ENCODE data around the gene SYT5.
A peak's percentile ranks its signal among the peaks of the same experiment; 100 is the strongest.
"Not testable (repeated sequence)": the region's sequence is repeated elsewhere in the genome, so short reads cannot be mapped to it uniquely, and the experiment has no call there.

Gene SYT5

GRCh38 chr19:55179606-55180484 is at the start of gene SYT5:
Gene SYT5, minus strand, starts transcription at chr19:55180289. Its CDS starts 1,248 bp downstream, at chr19:55179041.
- peak; percentile 73 to 81 for DNase-seq

GRCh38 chr19:55229789-55230182 is 49.7 kb upstream of the SYT5 start:
- no peak for DNase-seq

- DNase-seq = no peak
Observed at GRCh38 chr19:55229145-55229788, 49.2 kb upstream of the SYT5 start.

GRCh38 chr19:55228403-55229031 is 48.4 kb upstream of the SYT5 start, which contains the start of gene TMEM86B:
Gene TMEM86B, minus strand, starts transcription at chr19:55228763. Its CDS starts 22 bp downstream, at chr19:55228741.
- no peak for DNase-seq

- no peak for DNase-seq
Observed at GRCh38 chr19:55228015-55228391, 47.9 kb upstream of the SYT5 start.

GRCh38 chr19:55227241-55228014 is 47.3 kb upstream of the SYT5 start:
- DNase-seq = no peak

- DNase-seq = no peak
Observed at GRCh38 chr19:55226788-55227187, 46.7 kb upstream of the SYT5 start.

GRCh38 chr19:55226273-55226672 is 46.2 kb upstream of the SYT5 start:
- DNase-seq = no peak

GRCh38 chr19:55225415-55225958 is 45.4 kb upstream of the SYT5 start:
- no peak for DNase-seq

- not testable (repeated sequence) for DNase-seq
Observed at GRCh38 chr19:55224679-55225414, 44.8 kb upstream of the SYT5 start.

GRCh38 chr19:55224038-55224665 is 44.1 kb upstream of the SYT5 start:
- no peak for DNase-seq

GRCh38 chr19:55223291-55224037 is 43.4 kb upstream of the SYT5 start:
- DNase-seq = no peak

- no peak for DNase-seq
Observed at GRCh38 chr19:55220525-55220924, 40.4 kb upstream of the SYT5 start.

GRCh38 chr19:55216461-55217198 is 36.5 kb upstream of the SYT5 start:
- peak; percentile 66 to 72 for DNase-seq

- no peak for DNase-seq
Observed at GRCh38 chr19:55213547-55213946, 33.5 kb upstream of the SYT5 start.

GRCh38 chr19:55212447-55212846 is 32.4 kb upstream of the SYT5 start:
- peak; percentile 62 to 72 for DNase-seq

- DNase-seq = no peak
Observed at GRCh38 chr19:55209693-55210472, 29.8 kb upstream of the SYT5 start.

- DNase-seq = no peak
Observed at GRCh38 chr19:55208880-55209692, 29.0 kb upstream of the SYT5 start, which contains the start of gene PTPRH. Gene PTPRH, minus strand, starts transcription at chr19:55209501. Its CDS starts 68 bp downstream, at chr19:55209433.
